Activated T-cell treated with anti-CD3 and anti-CD28 coated beads, Interleukin-2, amount 50 U/mL, for 24 hours (primary cell): ENCODE data around the gene MUC6.

Experiments used
- DNase-seq: peaks from one replicate; pipeline ENCODE4 v3.0.0-alpha.2; 2020
- H3K27ac Mint-ChIP-seq: 2 replicates; pipeline ENCODE4 v1.8.0; 2020; ENCODE audit warnings: mild to moderate bottlenecking, mixed read lengths
- H3K27me3 Mint-ChIP-seq: 2 replicates; pipeline ENCODE4 v1.8.0; 2020; ENCODE audit warnings: mixed read lengths
- H3K36me3 Mint-ChIP-seq: 2 replicates; pipeline ENCODE4 v1.8.0; 2020; ENCODE audit warnings: low read depth, mixed read lengths
- H3K4me1 Mint-ChIP-seq: 2 replicates; pipeline ENCODE4 v1.8.0; 2020; ENCODE audit warnings: low read depth, mixed read lengths
- H3K4me3 Mint-ChIP-seq: 2 replicates; pipeline ENCODE4 v1.8.0; 2020; ENCODE audit warnings: mild to moderate bottlenecking, moderate library complexity, mixed read lengths
- H3K9me3 Mint-ChIP-seq: 2 replicates; pipeline ENCODE4 v1.8.0; 2020; ENCODE audit warnings: mixed read lengths

The MUC6 gene

GRCh38 chr11:995044-995751 lies 41.3 kb downstream of the MUC6 start:
- Mint-ChIP-seq H3K4me3 (no peak overlapping the region), H3K27me3 (no peaks in the 10 kb centered on the region), H3K9me3 (no peaks in the 10 kb centered on the region), H3K36me3 (peaks cover 69% of the 10 kb centered on the region), H3K27ac (peak overlapping the region; percentile 20), H3K4me1 (peaks cover 16% of the 10 kb centered on the region)
- DNase-seq, result no peak

GRCh38 chr11:993632-994167 lies 42.8 kb downstream of the MUC6 start:
- no peaks in the 10 kb centered on the region for H3K27me3 Mint-ChIP-seq

DNA sequence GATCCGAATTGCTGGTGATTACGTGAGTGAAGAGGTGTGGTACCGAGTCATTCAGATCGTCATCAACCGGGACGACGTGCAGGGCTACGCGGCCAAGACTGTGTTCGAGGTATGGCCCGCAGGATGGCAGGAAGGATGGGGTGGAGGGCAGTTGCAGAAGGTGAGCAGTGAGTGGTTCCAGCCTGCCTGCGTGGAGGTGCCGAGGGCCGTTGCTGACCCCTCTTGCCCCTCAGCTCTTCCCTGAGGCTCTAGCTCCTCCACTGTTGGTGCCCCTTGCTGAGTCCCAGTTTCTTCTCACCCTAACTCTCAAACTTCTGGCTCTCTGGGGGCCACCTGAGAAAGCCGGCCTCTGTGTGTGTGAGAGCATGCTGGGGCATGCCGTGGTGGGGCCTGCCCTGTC lies 43.9 kb downstream of the MUC6 start:
- DNase-seq, result no peak
- Mint-ChIP-seq H3K9me3 (no peaks in the 10 kb centered on the region), H3K36me3 (peaks cover 78% of the 10 kb centered on the region), H3K27ac (peak overlapping the region; percentile 29), H3K4me1 (peaks cover 16% of the 10 kb centered on the region), H3K27me3 (no peaks in the 10 kb centered on the region), H3K4me3 (no peak overlapping the region)

More at GRCh38 chr11:993632-994167, 42.8 kb downstream of the MUC6 start:
- Mint-ChIP-seq H3K36me3 (peaks cover 75% of the 10 kb centered on the region), H3K4me1 (peaks cover 16% of the 10 kb centered on the region), H3K4me3 (no peak overlapping the region), H3K9me3 (no peaks in the 10 kb centered on the region), H3K27ac (no peak overlapping the region)
- no peak for DNase-seq

DNA sequence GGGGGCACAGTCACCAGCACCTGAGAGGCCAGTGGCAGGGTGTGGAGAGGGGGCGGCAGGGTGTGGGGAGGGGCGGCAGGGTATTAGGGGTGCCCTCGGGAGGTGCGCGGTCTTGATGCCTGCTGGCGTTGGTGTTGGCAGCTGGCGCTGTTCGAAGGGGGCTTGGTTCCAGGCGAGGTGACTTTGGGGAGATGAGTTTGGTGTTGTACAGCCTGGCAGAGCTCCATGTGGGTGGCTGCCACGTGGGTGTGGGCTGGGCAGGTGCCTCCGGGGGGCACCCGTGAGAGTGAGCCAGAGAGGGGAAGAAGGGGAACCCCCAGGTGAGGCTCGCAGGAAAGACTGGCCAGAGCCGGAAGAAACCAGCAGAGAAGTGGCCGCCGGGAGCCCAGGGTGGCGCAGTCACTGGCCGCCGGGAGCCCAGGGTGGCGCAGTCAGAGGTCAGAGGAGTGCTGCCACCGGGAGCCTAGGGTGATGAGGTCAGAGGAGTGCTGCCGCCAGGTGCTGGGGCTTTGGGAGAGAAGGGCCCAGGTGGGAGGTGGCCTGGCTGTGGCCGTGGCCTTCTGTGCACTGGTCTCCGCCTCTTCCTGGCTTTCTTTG lies 44.7 kb downstream of the MUC6 start:
- Mint-ChIP-seq H3K9me3 (no peaks in the 10 kb centered on the region), H3K4me1 (peaks cover 13% of the 10 kb centered on the region), H3K4me3 (no peak overlapping the region), H3K27me3 (no peaks in the 10 kb centered on the region), H3K36me3 (peaks cover 78% of the 10 kb centered on the region), H3K27ac (no peak overlapping the region)
- no peak for DNase-seq

DNA sequence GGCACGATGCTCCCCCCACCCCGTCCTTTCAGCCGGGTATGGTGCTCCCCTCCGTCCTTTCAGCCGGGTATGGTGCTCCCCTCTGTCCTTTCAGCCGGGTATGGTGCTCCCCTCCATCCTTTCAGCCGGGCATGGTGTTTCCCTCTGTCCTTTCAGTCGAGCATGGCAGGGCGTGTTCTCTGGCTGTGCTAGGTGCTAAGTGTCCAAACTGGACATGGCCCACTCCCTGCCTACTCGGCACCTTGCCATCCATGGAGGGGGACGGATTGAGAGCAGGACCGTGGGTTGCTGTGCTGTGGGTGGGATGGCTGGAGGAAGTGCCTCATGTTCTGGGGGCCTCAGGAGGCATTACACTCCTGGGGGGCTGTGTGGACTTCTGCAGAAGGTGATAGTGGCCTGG lies 45.5 kb downstream of the MUC6 start:
- H3K27ac Mint-ChIP-seq, result peak overlapping the region; percentile 57
- peaks cover 78% of the 10 kb centered on the region for H3K36me3 Mint-ChIP-seq
- H3K27me3 Mint-ChIP-seq, result no peaks in the 10 kb centered on the region
- no peak for DNase-seq
- H3K9me3 Mint-ChIP-seq, result no peaks in the 10 kb centered on the region
- H3K4me1 Mint-ChIP-seq, result peaks cover 8% of the 10 kb centered on the region
- no peak overlapping the region for H3K4me3 Mint-ChIP-seq

DNA sequence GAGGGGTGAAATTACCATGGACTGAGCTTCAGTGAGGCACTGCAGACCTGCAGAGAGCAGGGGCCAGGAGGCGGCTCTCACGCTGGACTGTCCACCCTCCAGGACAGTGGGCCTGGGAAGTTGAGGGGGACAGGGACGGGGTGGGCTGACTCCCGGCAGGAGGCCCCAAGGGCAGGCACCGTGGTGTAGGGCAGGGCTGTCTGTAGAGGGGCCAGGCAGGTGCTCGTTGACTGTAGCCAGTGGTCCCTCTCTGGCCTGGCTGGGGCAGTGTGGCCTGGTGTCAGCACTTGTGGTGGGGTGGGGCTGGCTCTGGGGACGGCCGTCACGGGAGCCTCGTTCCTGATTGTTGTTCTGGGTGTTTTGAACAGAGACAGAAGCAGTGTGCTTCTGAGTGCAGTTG lies 46.4 kb downstream of the MUC6 start:
- Mint-ChIP-seq H3K9me3 (no peaks in the 10 kb centered on the region), H3K27ac (no peak overlapping the region), H3K4me3 (no peak overlapping the region), H3K27me3 (no peaks in the 10 kb centered on the region), H3K4me1 (peaks cover 2% of the 10 kb centered on the region), H3K36me3 (peaks cover 81% of the 10 kb centered on the region)
- DNase-seq, result no peak

GRCh38 chr11:987671-988070 lies 48.8 kb downstream of the MUC6 start:
- DNase-seq, result no peak
- no peaks in the 10 kb centered on the region for H3K9me3 Mint-ChIP-seq
- H3K36me3 Mint-ChIP-seq, result peaks cover 85% of the 10 kb centered on the region
- no peaks in the 10 kb centered on the region for H3K4me1 Mint-ChIP-seq
- H3K27ac Mint-ChIP-seq, result no peak overlapping the region
- no peaks in the 10 kb centered on the region for H3K27me3 Mint-ChIP-seq
- no peak overlapping the region for H3K4me3 Mint-ChIP-seq

DNA sequence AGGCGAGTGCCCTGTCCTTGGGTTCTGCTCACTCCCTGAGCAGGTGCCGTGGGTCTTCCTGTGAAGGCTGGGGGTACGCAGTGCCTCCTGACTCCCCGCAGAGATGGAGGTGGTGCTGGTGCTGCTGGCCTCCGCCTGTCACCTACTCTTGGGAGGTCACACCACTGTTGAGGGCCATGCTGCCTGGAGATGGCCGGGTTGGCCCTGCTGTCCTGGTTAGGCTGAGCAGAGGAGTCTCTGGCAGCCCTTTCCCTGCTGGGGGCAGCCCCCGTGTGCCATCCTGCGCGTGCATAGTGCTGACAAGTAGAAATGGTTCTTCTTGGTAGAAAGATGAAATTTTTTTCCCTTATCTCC lies 49.6 kb downstream of the MUC6 start:
- H3K36me3 Mint-ChIP-seq, result peaks cover 84% of the 10 kb centered on the region

GRCh38 chr11:986270-986951 lies 50.1 kb downstream of the MUC6 start:
- no peaks in the 10 kb centered on the region for H3K4me1 Mint-ChIP-seq
- no peak overlapping the region for H3K27ac Mint-ChIP-seq
- H3K4me3 Mint-ChIP-seq, result no peak overlapping the region
- no peak for DNase-seq
- no peaks in the 10 kb centered on the region for H3K27me3 Mint-ChIP-seq
- no peaks in the 10 kb centered on the region for H3K9me3 Mint-ChIP-seq
- H3K36me3 Mint-ChIP-seq, result peaks cover 86% of the 10 kb centered on the region

More for the DNA sequence above, 49.6 kb downstream of the MUC6 start:
- H3K4me1 Mint-ChIP-seq, result no peaks in the 10 kb centered on the region
- no peaks in the 10 kb centered on the region for H3K27me3 Mint-ChIP-seq
- H3K4me3 Mint-ChIP-seq, result no peak overlapping the region
- no peak overlapping the region for H3K27ac Mint-ChIP-seq
- DNase-seq, result no peak
- H3K9me3 Mint-ChIP-seq, result no peaks in the 10 kb centered on the region

DNA sequence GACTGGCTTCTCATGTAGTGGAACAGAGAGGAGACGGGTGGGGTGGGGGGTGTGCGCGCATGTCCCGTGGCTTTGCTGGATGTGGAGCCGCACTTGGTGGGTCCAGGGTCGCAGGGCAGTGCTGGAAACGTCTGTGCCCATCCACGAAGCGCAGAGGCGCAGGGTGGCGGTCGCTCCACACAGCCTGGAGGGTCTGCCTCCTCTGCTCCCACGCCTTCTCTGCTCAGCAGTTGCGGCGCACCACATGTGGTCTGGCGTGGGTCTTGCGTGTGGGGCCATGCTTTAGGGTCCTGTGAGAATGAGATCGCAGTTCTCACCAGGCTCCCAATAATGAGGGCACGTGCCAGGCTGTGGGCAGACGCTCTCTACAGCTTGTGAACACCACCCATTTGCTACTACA lies 50.7 kb downstream of the MUC6 start:
- Mint-ChIP-seq H3K36me3 (peaks cover 86% of the 10 kb centered on the region), H3K9me3 (no peaks in the 10 kb centered on the region), H3K4me3 (no peak overlapping the region), H3K4me1 (no peaks in the 10 kb centered on the region), H3K27me3 (no peaks in the 10 kb centered on the region), H3K27ac (no peak overlapping the region)
- DNase-seq, result no peak

- Mint-ChIP-seq H3K9me3 (no peaks in the 10 kb centered on the region), H3K27ac (no peak overlapping the region), H3K27me3 (no peaks in the 10 kb centered on the region), H3K4me3 (no peak overlapping the region), H3K4me1 (no peaks in the 10 kb centered on the region), H3K36me3 (peaks cover 89% of the 10 kb centered on the region)
- no peak for DNase-seq
Measured at GRCh38 chr11:985406-985805, 51.1 kb downstream of the MUC6 start.

DNA sequence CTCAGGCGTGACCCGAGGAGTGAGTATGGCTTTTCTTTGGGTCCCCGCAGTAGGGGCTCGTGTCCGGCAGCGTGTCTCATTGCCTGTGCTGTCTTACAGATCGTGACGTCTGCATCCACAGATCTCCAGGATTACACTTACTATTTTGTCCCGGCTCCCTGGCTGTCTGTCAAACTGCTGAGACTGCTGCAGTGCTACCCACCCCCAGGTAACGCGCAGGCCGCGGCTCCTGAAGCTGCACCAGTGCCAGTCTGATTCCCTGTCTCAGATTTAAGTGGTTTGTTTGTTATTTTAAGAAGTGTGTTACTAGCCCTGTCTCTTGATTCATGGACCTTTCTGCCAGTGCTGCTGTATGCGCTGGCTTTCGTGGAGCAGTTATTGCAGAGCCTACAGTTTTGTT lies 52.0 kb downstream of the MUC6 start:
- no peak overlapping the region for H3K27ac Mint-ChIP-seq

GRCh38 chr11:981764-982163 lies 54.8 kb downstream of the MUC6 start:
- DNase-seq, result no peak
- Mint-ChIP-seq H3K36me3 (peaks cover 86% of the 10 kb centered on the region), H3K4me1 (peaks cover 2% of the 10 kb centered on the region), H3K27me3 (no peaks in the 10 kb centered on the region), H3K4me3 (no peak overlapping the region), H3K27ac (no peak overlapping the region), H3K9me3 (no peaks in the 10 kb centered on the region)

More for the DNA sequence above, 52.0 kb downstream of the MUC6 start:
- Mint-ChIP-seq H3K36me3 (peaks cover 82% of the 10 kb centered on the region), H3K9me3 (no peaks in the 10 kb centered on the region), H3K4me3 (no peak overlapping the region), H3K27me3 (no peaks in the 10 kb centered on the region), H3K4me1 (no peaks in the 10 kb centered on the region)
- no peak for DNase-seq

DNA sequence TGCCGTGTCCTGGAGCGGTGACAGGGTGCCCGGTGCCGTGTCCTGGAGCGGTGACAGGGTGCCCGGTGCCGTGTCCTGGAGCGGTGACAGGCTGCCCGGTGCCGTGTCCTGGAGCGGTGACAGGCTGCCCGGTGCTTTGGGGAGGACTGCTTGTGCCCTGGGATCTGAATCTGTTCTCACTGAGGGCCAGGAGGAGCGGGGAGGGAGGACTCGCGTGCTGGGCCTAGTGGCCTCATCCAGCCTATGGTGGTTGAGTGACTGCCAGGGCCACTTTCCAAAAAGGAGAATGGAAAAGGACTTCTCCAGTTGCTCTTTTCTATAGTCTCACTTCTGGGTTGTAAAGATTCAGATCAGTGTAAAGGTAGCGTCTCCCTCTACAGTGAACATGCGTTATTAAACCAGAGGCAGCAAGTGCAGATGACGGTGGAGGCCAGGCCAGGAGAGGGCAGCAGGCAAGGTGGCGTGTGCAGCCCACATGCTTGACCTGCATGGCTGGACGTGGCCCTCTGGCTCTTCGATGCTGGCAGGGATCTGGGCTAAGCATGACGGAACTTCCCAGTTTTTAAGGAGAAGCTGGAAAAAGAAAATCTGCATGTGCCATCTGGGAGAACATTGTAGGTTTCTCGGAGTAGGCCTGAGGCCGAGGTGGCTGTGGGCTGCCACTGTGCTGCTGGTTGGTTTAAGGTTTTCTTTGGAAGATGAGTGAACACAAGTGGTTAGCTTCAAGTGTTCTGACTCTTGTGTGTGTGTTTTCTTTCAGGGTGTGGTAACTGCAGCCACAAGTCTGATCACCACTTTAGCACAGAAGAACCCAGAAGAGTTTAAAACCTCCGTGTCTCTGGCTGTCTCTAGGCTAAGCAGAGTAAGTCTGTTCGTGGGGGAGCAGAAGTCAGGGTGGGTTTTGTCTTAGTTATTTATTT lies 55.8 kb downstream of the MUC6 start:
- Mint-ChIP-seq H3K4me3 (no peak overlapping the region), H3K27me3 (no peaks in the 10 kb centered on the region), H3K27ac (no peak overlapping the region), H3K9me3 (no peaks in the 10 kb centered on the region), H3K36me3 (peaks cover 81% of the 10 kb centered on the region), H3K4me1 (peaks cover 11% of the 10 kb centered on the region)
- no peak for DNase-seq
